Right lobe of liver (tissue), 6 donors: Measurements from ENCODE around the gene MED9. TPM values are rescaled to one million over a fixed set of nuclear protein-coding genes. Genes with fewer than 3 reads are reported as not detected.
"Not testable (repeated sequence)": the region's sequence is repeated elsewhere in the genome, so short reads cannot be mapped to it uniquely, and the experiment has no call there.

Experiments used
- ATAC-seq, 4 donors: fragments of 200-7000 bp; cut with Tn5 transposase; one replicate each; pipeline ENCODE4 v1.9.1; 2020; ENCODE audit warnings: mild to moderate bottlenecking in 4 of 4, moderate library complexity in 4 of 4
- DNase-seq, 3 donors: peaks; one replicate each; pipeline ENCODE4 v3.0.0-alpha.2; 2020
- H3K27ac ChIP-seq, 3 donors: fragments of 200-600 bp; one replicate each; pipeline ENCODE4 v1.8.0; 2022
- H3K27me3 ChIP-seq, 2 donors: fragments of 200-600 bp; one replicate each; pipeline ENCODE4 v1.8.0; 2022
- H3K36me3 ChIP-seq, 4 donors: fragments of 200-600 bp; sonication (generic) in 1 of 4; one replicate each; pipeline versions ENCODE4 v1.5.1 to v1.8.0; 2017 to 2022; ENCODE audit warnings: control low read depth in 1 of 4
- H3K4me1 ChIP-seq, 4 donors: fragments of 200-600 bp; sonication (generic) in 1 of 4; one replicate each; pipeline versions ENCODE4 v1.5.1 to v1.8.0; 2017 to 2022; ENCODE audit warnings: control low read depth in 1 of 4
- H3K4me3 ChIP-seq, 3 donors: fragments of 200-600 bp; one replicate each; pipeline ENCODE4 v1.8.0; 2022
- H3K9me3 ChIP-seq, 4 donors: fragments of 200-600 bp; sonication (generic) in 1 of 4; one replicate each; pipeline versions ENCODE4 v1.5.1 to v1.8.0; 2017 to 2022; ENCODE audit warnings: control low read depth in 1 of 4
- POLR2A ChIP-seq: fragments of 450-650 bp; IDR thresholded peaks from one replicate; pipeline ENCODE4 v1.6.1; 2017; ENCODE audit warnings: antibody characterized with exemption, mild to moderate bottlenecking
- WGBS: methylation state at CpG from one replicate; pipeline ENCODE4 v1.1.6; 2018; ENCODE audit warnings: low coverage, low lambda C conversion rate; ENCODE audit not compliant: insufficient coverage; ENCODE audit errors: missing lambda C conversion rate; 5-methylcytosine and 5-hydroxymethylcytosine counted together
- intact Hi-C, 2 donors: fragments of 100-400 bp; cut with DNase I; formaldehyde crosslinking; loops; one replicate each; pipeline versions ENCODE4 v1.11.2 to v1.14.1; 2022
- total RNA-seq, 6 experiments: library from RNA; depleted of rRNA in 2 of 6; stranded (reverse); fragments of >200 nt in 2 of 6; fragmentation: NEBNext Ultra II Directional in 3 of 6; extraction: Animal tissue kit (Norgen Biotek cat#: 25700) in 3 of 6; gene quantifications; one replicate each; pipeline versions ENCODE4 v1.1.0 to v1.2.4, GENCODE V29; 2016 to 2023
- TF ChIP-seq, protein P1 (sequence below), 4 donors: fragments of 200-600 bp in 3 of 4; fragments of 450-650 bp in 1 of 4; IDR thresholded peaks; one replicate each; pipeline versions ENCODE4 v1.5.1 to v1.8.0; 2016 to 2022; ENCODE audit warnings: antibody characterized with exemption in 4 of 4, mild to moderate bottlenecking in 2 of 4
- donor health status: DM: no; HTN: yes; CAD: no.
- donor health status: DM: no; HTN: no; CAD: no.
- donor health status: DM: no; HTN: no; CAD: no.
- donor health status: DM: no; HTN: yes; CAD: no.
- donor health status: DM: no; HTN: yes; CAD: no.

The MED9 gene
- total RNA-seq, 6 experiments from 2014 or later, result 5.7 to 24.4 (median 12.4) TPM

DNA sequence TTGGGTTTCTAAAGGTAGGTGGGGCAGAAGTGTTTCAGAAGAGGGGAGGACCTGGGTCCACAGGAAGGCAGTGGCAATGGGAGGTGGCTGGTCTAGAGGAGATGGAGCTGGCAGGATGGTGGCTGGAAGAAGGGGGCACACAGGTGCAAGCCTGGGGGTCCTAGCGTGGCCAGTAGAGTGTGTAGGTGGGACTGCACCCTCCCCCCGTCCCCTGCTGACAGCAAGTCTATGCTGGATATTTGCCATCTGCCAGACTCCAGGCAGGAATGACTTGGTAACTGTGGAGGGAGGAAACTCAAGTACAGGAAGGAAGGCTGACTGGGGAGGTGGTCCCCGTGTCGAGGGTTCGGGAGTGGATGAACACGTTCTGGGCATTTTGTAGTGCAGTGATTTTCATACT, 8.6 kb downstream of the MED9 start:
- no peak for DNase-seq
- Histone ChIP-seq H3K4me1 (no peaks in the 10 kb centered on the region), H3K4me3 (no peak overlapping the region), H3K36me3 (peaks cover 0 to 6% (median 2%) of the 10 kb centered on the region in 4 donors), H3K27ac (no peak overlapping the region), H3K9me3 (no peaks in the 10 kb centered on the region), H3K27me3 (no peaks in the 10 kb centered on the region)
- 70% methylated on average over 4 of the region's 6 CpGs for WGBS
- peak in 1 of 4 donors; percentile 36 for ATAC-seq
- intact Hi-C loops, result no loop called here
- TF ChIP-seq, protein P1, sequence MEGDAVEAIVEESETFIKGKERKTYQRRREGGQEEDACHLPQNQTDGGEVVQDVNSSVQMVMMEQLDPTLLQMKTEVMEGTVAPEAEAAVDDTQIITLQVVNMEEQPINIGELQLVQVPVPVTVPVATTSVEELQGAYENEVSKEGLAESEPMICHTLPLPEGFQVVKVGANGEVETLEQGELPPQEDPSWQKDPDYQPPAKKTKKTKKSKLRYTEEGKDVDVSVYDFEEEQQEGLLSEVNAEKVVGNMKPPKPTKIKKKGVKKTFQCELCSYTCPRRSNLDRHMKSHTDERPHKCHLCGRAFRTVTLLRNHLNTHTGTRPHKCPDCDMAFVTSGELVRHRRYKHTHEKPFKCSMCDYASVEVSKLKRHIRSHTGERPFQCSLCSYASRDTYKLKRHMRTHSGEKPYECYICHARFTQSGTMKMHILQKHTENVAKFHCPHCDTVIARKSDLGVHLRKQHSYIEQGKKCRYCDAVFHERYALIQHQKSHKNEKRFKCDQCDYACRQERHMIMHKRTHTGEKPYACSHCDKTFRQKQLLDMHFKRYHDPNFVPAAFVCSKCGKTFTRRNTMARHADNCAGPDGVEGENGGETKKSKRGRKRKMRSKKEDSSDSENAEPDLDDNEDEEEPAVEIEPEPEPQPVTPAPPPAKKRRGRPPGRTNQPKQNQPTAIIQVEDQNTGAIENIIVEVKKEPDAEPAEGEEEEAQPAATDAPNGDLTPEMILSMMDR (IDR thresholded peaks at IDR 0.05), result no peak
- TF ChIP-seq POLR2A, result no peak

DNA sequence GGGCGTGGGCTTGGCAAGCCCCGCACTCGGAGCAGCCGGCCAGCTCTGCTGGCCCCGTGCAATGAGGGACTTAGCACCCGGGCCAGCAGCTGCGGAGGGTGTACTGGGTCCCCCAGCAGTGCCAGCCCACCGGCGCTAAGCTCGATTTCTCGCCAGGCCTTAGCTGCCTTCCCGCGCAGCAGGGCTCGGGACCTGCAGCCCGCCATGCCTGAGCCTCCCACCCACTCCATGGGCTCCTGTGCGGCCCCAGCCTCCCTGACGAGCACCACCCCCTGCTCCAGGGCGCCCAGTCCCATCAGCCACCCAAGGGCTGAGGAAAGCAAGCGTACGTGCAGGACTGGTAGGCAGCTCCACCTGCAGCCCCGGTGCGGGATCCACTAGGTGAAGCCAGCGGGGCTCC, 9.6 kb downstream of the MED9 start:
- DNase-seq, H3K27ac ChIP-seq, ATAC-seq, H3K27me3 ChIP-seq, H3K4me1 ChIP-seq, H3K36me3 ChIP-seq, H3K4me3 ChIP-seq, intact Hi-C loops, H3K9me3 ChIP-seq: not testable (repeated sequence)
- WGBS, result no CpG with 5 or more reads among the region's 23 CpGs

DNA sequence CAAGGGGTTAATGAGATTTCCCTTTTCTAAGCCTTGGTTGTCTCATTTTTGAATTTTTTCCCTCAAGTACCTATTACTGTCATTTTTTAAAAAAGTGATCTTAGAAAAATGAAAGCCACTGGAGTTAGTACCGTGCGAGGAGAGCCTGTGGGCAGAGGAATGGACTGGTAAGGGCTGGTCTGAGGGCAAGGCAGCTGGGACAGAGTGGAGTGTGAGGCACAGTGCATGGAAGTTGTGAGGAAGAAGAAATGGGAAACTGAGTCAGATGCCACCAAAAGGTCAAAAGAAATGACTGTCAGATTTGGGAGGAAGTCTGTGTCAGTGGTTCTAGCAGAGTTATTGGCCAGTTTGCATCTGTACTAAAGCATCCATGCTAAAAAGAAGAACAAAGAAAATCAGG, 11.2 kb downstream of the MED9 start:
- no peak overlapping the region for H3K27ac ChIP-seq
- DNase-seq (no peak), ATAC-seq (no peak)
- H3K9me3 ChIP-seq, result no peaks in the 10 kb centered on the region
- H3K27me3 ChIP-seq, result no peaks in the 10 kb centered on the region
- H3K36me3 ChIP-seq, result peaks cover 0 to 11% (median 3%) of the 10 kb centered on the region in 4 donors
- intact Hi-C loops, result no loop called here
- no peaks in the 10 kb centered on the region for H3K4me1 ChIP-seq
- no peak for TF ChIP-seq POLR2A
- TF ChIP-seq, protein P1 (IDR thresholded peaks at IDR 0.05), result no peak
- H3K4me3 ChIP-seq, result no peak overlapping the region
- WGBS, result 48% methylated on average over 2 of the region's 2 CpGs

DNA sequence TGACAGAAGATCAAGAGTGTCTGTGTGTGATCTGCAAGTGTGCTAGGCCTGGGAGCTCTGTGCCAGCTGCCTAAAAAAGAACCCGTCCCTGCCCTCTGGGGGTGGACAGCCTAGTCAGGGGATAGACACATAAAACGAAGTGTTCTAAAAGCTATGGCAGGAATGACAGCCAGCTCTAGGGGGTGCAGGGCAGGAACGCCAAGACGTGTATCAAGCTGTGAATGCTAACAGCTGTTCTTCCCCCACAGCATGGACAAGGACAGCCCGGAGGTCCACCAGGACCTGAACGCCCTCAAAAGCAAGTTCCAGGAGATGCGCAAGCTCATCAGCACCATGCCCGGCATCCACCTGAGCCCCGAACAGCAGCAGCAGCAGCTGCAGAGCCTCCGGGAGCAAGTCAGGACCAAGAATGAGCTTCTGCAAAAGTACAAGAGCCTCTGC, 14.3 kb downstream of the MED9 start:
- no peaks in the 10 kb centered on the region for H3K9me3 ChIP-seq
- H3K36me3 ChIP-seq, result peaks cover 0 to 11% (median 4%) of the 10 kb centered on the region in 4 donors
- intact Hi-C loops, result no loop called here
- DNase-seq, result no peak
- WGBS, result 80% methylated on average over 1 of the region's 10 CpGs
- H3K27me3 ChIP-seq, result no peaks in the 10 kb centered on the region
- no peak for TF ChIP-seq POLR2A
- TF ChIP-seq, protein P1 (IDR thresholded peaks at IDR 0.05), result no peak
- peaks cover 0 to 17% (median 0%) of the 10 kb centered on the region in 4 donors for H3K4me1 ChIP-seq
- H3K4me3 ChIP-seq, result no peak overlapping the region
- no peak for ATAC-seq
- H3K27ac ChIP-seq, result no peak overlapping the region

DNA sequence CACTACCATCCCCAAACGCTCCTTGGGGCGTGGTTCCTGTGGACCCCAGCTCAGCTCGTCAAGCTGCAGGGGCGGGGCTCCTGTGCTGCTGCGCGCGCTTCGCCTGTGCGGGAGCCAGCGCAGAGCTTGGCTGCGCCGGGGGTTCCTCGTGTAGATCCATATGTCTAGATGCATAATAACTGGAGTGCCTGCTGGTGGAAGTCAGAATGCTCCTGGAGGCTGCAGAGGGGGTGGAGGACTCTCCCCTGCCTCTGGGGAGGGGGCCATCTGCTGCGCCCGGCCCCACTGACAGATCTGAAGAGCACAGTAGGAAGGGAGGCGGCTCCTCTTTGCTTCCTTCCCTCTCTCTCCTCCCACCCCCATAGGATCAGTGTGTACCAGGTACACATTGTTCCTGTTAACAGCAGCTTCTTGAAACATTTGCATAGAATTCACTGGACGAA, 14.8 kb downstream of the MED9 start:
- no peak overlapping the region for H3K4me3 ChIP-seq
- ATAC-seq (no peak), DNase-seq (no peak)
- intact Hi-C loops, result no loop called here
- no peak overlapping the region for H3K27ac ChIP-seq
- peaks cover 0 to 17% (median 0%) of the 10 kb centered on the region in 4 donors for H3K4me1 ChIP-seq
- no peaks in the 10 kb centered on the region for H3K9me3 ChIP-seq
- TF ChIP-seq, protein P1 (IDR thresholded peaks at IDR 0.05), result no peak
- no peak for TF ChIP-seq POLR2A
- peaks cover 0 to 11% (median 4%) of the 10 kb centered on the region in 4 donors for H3K36me3 ChIP-seq
- no peaks in the 10 kb centered on the region for H3K27me3 ChIP-seq
- WGBS, result 94% methylated on average over 13 of the region's 17 CpGs
